Hepatocyte (in vitro differentiated cells): ENCODE data around the gene WNT7B. TPM values are rescaled to one million over a fixed set of nuclear protein-coding genes. Genes with fewer than 3 reads are reported as not detected.

Experiments used
- DNase-seq: peaks from one replicate; pipeline ENCODE4 v3.0.0-alpha.2; 2016; ENCODE audit warnings: low spot score
- H2AFZ ChIP-seq: fragments of 200-600 bp; sonication (generic); 2 replicates; pipeline ENCODE4 v1.6.0; 2016; ENCODE audit warnings: antibody characterized with exemption, mild to moderate bottlenecking
- H3K27ac ChIP-seq: fragments of 200-600 bp; sonication (generic); 2 replicates; pipeline ENCODE4 v1.5.1; 2016; ENCODE audit warnings: mild to moderate bottlenecking
- H3K27me3 ChIP-seq: fragments of 200-600 bp; sonication (generic); 2 replicates; pipeline ENCODE4 v1.6.1; 2016
- H3K36me3 ChIP-seq: fragments of 200-600 bp; sonication (generic); replicated peaks from 2 replicates; pipeline ENCODE4 v1.5.1; 2016; ENCODE audit warnings: low read depth; ENCODE audit not compliant: insufficient read depth
- H3K4me1 ChIP-seq: fragments of 200-600 bp; sonication (generic); 2 replicates; pipeline ENCODE4 v1.5.1; 2016; ENCODE audit warnings: mild to moderate bottlenecking, moderate library complexity; ENCODE audit not compliant: insufficient read depth
- H3K4me2 ChIP-seq: fragments of 200-600 bp; sonication (generic); 2 replicates; pipeline ENCODE4 v1.6.0; 2016
- H3K4me3 ChIP-seq: fragments of 200-600 bp; sonication (generic); 2 replicates; pipeline ENCODE4 v1.5.1; 2016; ENCODE audit warnings: mild to moderate bottlenecking
- H3K79me2 ChIP-seq: fragments of 200-600 bp; sonication (generic); 2 replicates; pipeline ENCODE4 v1.6.0; 2017; ENCODE audit warnings: mild to moderate bottlenecking
- H3K9me2 ChIP-seq: fragments of 200-600 bp; sonication (generic); replicated peaks from 2 replicates; pipeline ENCODE4 v1.6.0; 2017; ENCODE audit warnings: mild to moderate bottlenecking; ENCODE audit not compliant: insufficient read depth
- H3K9me3 ChIP-seq: fragments of 200-600 bp; sonication (generic); 2 replicates; pipeline ENCODE4 v1.5.1; 2016; ENCODE audit warnings: low read depth, mild to moderate bottlenecking
- H4K20me1 ChIP-seq: fragments of 200-600 bp; sonication (generic); 2 replicates; pipeline ENCODE4 v1.6.0; 2016; ENCODE audit warnings: mild to moderate bottlenecking; ENCODE audit not compliant: insufficient read depth, poor library complexity, severe bottlenecking
- EZH2 ChIP-seq: fragments of 200-600 bp; sonication (generic); IDR thresholded peaks from 2 replicates; pipeline ENCODE4 v1.6.1; 2016; ENCODE audit warnings: antibody characterized with exemption, mild to moderate bottlenecking, borderline replicate concordance
- EZH2phosphoT487 ChIP-seq: fragments of 200-600 bp; sonication (generic); IDR thresholded peaks from one replicate; pipeline ENCODE4 v1.6.1; 2018; ENCODE audit warnings: antibody characterized with exemption, mild to moderate bottlenecking, low read depth, moderate library complexity; ENCODE audit not compliant: unreplicated experiment, severe bottlenecking
- WGBS: methylation state at CpG from one replicate; pipeline ENCODE4 v1.1.6; 2016; ENCODE audit warnings: low lambda C conversion rate; ENCODE audit errors: missing lambda C conversion rate; 5-methylcytosine and 5-hydroxymethylcytosine counted together
- polyA plus RNA-seq: library from polyadenylated mRNA; unstranded; fragments of >200 nt; fragmentation: Nextera tagmentation; extraction: Ambion mirVana; gene quantifications from 2 replicates; pipeline ENCODE4 v1.2.1, GENCODE V29; 2016
- total RNA-seq: library from RNA; depleted of rRNA; stranded (reverse); fragments of >200 nt; gene quantifications from 2 replicates; pipeline ENCODE4 v1.2.3, GENCODE V29; 2014
- TF ChIP-seq, protein P1 (sequence below): fragments of 200-600 bp; sonication (generic); IDR thresholded peaks from 2 replicates; pipeline ENCODE4 v1.5.1; 2016; ENCODE audit warnings: antibody characterized with exemption, mild to moderate bottlenecking; ENCODE audit not compliant: poor library complexity

The WNT7B gene
- total and polyA plus RNA-seq, 2 experiments from 2014 or later = 1.9 to 2.4 TPM

DNA sequence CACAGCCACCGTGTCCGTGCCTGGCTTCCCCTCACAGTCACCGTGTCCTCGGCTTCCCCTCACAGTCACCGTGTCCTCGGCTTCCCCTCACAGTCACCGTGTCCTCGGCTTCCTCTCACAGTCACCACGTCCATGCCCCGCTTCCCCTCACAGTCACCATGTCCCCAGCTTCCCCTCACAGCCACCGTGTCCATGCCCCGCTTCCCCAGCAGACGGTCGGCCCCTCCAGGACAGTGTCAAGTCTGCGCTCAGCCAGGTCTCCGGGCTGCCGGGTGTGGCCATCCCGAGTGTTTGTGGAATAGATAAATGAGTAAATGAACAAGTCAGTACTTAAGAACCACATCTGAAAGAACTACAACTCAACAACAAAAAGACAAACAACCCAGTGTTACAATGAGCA lies 23.8 kb downstream of the WNT7B start:
- no peak overlapping the region for H3K4me3 ChIP-seq
- WGBS = 88% methylated on average over 13 of the region's 18 CpGs
- H3K9me3 ChIP-seq = no peaks in the 10 kb centered on the region
- no peaks in the 10 kb centered on the region for H3K27me3 ChIP-seq
- H3K79me2 ChIP-seq = no peaks in the 10 kb centered on the region
- H3K9me2 ChIP-seq = no peaks in the 10 kb centered on the region
- no peaks in the 10 kb centered on the region for H3K4me1 ChIP-seq
- H4K20me1 ChIP-seq = no peaks in the 10 kb centered on the region
- no peak overlapping the region for H3K4me2 ChIP-seq
- DNase-seq = no peak
- TF ChIP-seq EZH2phosphoT487 (no peak), EZH2 (no peak)
- TF ChIP-seq, protein P1, sequence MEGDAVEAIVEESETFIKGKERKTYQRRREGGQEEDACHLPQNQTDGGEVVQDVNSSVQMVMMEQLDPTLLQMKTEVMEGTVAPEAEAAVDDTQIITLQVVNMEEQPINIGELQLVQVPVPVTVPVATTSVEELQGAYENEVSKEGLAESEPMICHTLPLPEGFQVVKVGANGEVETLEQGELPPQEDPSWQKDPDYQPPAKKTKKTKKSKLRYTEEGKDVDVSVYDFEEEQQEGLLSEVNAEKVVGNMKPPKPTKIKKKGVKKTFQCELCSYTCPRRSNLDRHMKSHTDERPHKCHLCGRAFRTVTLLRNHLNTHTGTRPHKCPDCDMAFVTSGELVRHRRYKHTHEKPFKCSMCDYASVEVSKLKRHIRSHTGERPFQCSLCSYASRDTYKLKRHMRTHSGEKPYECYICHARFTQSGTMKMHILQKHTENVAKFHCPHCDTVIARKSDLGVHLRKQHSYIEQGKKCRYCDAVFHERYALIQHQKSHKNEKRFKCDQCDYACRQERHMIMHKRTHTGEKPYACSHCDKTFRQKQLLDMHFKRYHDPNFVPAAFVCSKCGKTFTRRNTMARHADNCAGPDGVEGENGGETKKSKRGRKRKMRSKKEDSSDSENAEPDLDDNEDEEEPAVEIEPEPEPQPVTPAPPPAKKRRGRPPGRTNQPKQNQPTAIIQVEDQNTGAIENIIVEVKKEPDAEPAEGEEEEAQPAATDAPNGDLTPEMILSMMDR = no peak
- no peak overlapping the region for H2AFZ ChIP-seq
- H3K27ac ChIP-seq = no peak overlapping the region
- no peaks in the 10 kb centered on the region for H3K36me3 ChIP-seq

DNA sequence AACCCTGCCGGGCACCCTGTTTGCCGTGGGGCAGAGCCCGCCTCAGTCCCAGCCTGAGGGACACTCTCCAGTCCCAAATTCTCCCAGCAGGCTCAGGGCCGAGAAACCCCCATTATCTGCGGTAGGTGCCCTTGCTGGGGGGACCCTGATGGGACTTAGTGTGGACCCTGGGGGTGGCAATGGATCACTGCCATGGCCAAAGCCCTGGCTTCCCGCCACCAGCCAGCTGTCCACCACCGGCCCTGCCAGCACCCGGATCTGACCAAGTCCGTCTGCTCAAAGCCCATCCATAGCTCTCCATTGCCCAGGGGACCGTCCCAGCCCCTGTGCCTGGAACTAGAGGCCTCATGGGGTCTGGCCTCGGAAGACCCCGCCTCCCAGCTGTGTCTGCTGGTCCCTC lies 24.4 kb downstream of the WNT7B start:
- TF ChIP-seq EZH2 (no peak), EZH2phosphoT487 (no peak)
- TF ChIP-seq, protein P1 = no peak
- no peak overlapping the region for H3K4me2 ChIP-seq
- H3K4me3 ChIP-seq = no peak overlapping the region
- no peaks in the 10 kb centered on the region for H4K20me1 ChIP-seq
- H2AFZ ChIP-seq = no peak overlapping the region
- H3K27me3 ChIP-seq = no peaks in the 10 kb centered on the region
- no peaks in the 10 kb centered on the region for H3K4me1 ChIP-seq
- H3K79me2 ChIP-seq = no peaks in the 10 kb centered on the region
- no peaks in the 10 kb centered on the region for H3K9me3 ChIP-seq
- DNase-seq = no peak
- no peaks in the 10 kb centered on the region for H3K36me3 ChIP-seq
- no peaks in the 10 kb centered on the region for H3K9me2 ChIP-seq
- WGBS = 93% methylated on average over 12 of the region's 12 CpGs
- H3K27ac ChIP-seq = no peak overlapping the region

DNA sequence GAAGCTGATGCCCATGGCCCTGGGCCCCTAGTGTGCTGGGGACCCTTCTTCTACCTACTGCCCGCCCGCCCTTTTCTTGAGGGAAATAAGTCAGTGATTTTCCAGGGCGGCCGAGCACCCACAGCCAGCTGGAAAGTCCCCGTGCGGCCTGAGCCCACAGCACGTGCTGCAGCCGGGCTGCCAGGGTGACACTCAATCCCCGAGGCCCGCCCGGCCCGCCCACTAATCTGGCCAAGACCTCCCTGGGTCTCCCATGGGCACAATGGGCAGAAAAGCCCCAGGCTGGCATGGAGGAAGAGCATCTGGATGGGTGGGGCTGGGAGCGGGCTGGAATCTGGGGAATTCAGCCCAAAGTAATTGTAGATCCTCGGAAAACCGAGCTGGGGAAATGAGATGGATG lies 24.8 kb downstream of the WNT7B start:
- no peak for DNase-seq
- no peaks in the 10 kb centered on the region for H4K20me1 ChIP-seq
- no peak overlapping the region for H3K4me2 ChIP-seq
- H3K4me1 ChIP-seq = no peaks in the 10 kb centered on the region
- no peaks in the 10 kb centered on the region for H3K36me3 ChIP-seq
- no peaks in the 10 kb centered on the region for H3K27me3 ChIP-seq
- no peak overlapping the region for H3K4me3 ChIP-seq
- no peaks in the 10 kb centered on the region for H3K9me3 ChIP-seq
- no peaks in the 10 kb centered on the region for H3K79me2 ChIP-seq
- no peaks in the 10 kb centered on the region for H3K9me2 ChIP-seq
- TF ChIP-seq EZH2 (no peak), EZH2phosphoT487 (no peak)
- TF ChIP-seq, protein P1 = no peak
- WGBS = 87% methylated on average over 10 of the region's 15 CpGs
- H2AFZ ChIP-seq = no peak overlapping the region
- H3K27ac ChIP-seq = no peak overlapping the region

DNA sequence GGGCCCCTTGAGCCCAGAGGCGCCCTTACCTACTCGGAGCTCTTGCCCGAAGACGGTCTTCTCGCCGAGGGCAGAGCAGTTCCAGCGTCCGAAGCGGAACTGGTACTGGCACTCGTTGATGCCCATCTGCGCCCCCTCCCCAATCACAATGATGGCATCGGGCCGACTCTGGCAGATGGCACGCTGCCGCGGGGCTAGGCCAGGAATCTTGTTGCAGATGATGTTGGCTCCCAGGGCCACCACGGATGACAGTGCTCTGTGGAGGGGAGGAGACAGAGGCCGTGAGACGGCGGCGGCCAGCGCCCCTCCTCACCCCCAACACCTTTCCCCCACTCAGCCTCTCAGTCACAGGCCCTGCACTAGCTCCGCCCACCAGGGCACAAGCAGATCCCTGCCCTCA lies 27.1 kb downstream of the WNT7B start:
- Histone ChIP-seq H3K79me2 (no peaks in the 10 kb centered on the region), H3K4me3 (no peak overlapping the region), H3K4me2 (no peak overlapping the region), H2AFZ (no peak overlapping the region), H3K27me3 (no peaks in the 10 kb centered on the region), H4K20me1 (no peaks in the 10 kb centered on the region), H3K36me3 (no peaks in the 10 kb centered on the region), H3K9me2 (no peaks in the 10 kb centered on the region), H3K4me1 (no peaks in the 10 kb centered on the region), H3K27ac (no peak overlapping the region), H3K9me3 (no peaks in the 10 kb centered on the region)
- DNase-seq = no peak
- 94% methylated on average over 21 of the region's 23 CpGs for WGBS
- TF ChIP-seq EZH2 = no peak
- TF ChIP-seq, protein P1 = no peak
